Measurements from ENCODE around the gene REM2.

Gene REM2

DNA sequence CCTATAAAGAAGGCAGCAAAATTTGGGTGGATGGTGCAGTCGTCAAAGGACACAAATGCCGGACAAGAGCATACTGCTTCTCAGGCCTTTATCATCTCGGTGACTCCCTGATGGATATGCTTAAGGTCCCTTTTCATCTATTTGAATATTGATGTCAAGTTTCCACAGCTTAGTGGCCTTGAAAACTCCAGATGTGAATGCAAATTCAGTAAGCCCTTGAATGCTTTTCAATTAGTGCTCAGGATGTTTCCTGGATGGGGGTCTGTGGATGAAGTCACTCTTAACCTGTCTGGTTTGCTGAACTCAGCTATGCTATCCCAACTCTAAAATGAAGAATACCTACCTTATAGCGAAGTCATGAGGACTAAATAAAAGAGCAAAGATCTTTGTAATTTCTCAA lies 10.7 kb downstream of the REM2 start:
- DNase-seq (ENCODE audit: low read depth): no peak
- TF ChIP-seq CTCF (IDR thresholded peaks at IDR 0.05; ENCODE audit: low read depth, low read length, missing control alignments): no peak
- no peak overlapping the region for H3K4me3 ChIP-seq (ENCODE audit: low read depth, low read length)

GRCh38 chr14:22895402-22895801 lies 12.4 kb downstream of the REM2 start:
- TF ChIP-seq CTCF (IDR thresholded peaks at IDR 0.05; ENCODE audit: low read depth, low read length, missing control alignments): no peak
- H3K4me3 ChIP-seq (ENCODE audit: low read depth, low read length): no peak overlapping the region
- no peak for DNase-seq (ENCODE audit: low read depth)

- no peak for DNase-seq (ENCODE audit: low read depth)
- no peak overlapping the region for H3K4me3 ChIP-seq (ENCODE audit: low read depth, low read length)
- TF ChIP-seq CTCF (IDR thresholded peaks at IDR 0.05; ENCODE audit: low read depth, low read length, missing control alignments): no peak
Observed at GRCh38 chr14:22896356-22896755, 13.3 kb downstream of the REM2 start.

- TF ChIP-seq CTCF (IDR thresholded peaks at IDR 0.05; ENCODE audit: low read depth, low read length, missing control alignments): no peak
- H3K4me3 ChIP-seq (ENCODE audit: low read depth, low read length): no peak overlapping the region
- no peak for DNase-seq (ENCODE audit: low read depth)
Observed at GRCh38 chr14:22896760-22897159, 13.7 kb downstream of the REM2 start.

DNA sequence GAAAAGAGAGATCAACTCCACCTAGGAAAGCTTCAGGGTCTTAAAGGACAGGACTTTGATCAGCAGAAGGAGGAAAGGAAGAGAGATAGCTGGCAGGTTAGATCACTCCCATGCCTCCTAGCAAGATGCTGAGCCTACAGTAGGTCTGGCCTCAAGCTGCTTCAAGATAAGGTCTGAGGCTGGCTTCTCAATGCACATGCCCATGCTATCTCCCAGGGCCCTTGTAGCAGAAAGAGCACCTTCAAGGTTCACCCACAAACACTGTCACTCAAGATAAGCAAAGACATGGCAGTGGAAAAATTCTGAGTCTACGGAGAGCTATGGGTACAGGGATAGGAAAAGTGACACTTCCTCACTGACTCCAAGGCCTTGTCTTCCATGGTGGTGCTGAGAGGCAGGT lies 14.3 kb downstream of the REM2 start:
- DNase-seq (ENCODE audit: low read depth): no peak
- H3K4me3 ChIP-seq (ENCODE audit: low read depth, low read length): no peak overlapping the region
- TF ChIP-seq CTCF (IDR thresholded peaks at IDR 0.05; ENCODE audit: low read depth, low read length, missing control alignments): no peak

DNA sequence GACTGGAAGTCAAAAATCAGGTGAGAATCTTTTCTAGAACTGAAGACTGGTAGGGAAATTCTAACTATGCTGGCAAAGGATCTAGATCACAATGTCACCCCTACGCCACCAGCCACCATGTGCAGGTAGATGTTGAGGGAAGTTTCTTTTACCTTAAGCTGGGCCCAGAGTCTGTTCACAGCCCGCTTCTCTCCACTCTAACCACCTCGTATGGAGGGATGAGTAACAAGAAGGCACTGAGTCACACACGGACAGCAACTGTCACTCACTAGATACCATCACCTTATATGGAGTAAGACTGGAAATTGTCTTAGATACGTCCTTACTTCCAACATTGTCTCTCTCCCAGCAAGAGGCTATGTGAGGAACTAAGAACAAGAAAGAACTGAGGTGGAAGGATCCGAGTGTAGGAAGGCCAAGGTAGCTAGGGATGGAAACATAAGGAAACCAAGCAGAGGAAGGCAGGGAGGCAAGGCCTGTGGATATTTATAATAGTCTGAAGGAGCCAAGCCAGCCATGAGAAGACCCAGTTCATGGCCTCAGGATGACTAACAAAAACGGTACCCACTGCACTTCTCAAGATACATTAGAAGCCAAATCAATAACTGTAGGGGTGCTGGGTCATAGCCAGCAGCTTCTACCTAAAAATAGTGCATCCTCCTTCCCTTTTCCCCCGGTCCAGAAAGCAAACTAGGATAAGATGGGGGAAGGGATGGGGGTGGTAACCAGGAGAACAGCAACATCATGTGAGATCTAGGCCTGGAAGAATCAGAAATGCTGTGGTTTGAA lies 15.5 kb downstream of the REM2 start:
- DNase-seq (ENCODE audit: low read depth): no peak
- no peak overlapping the region for H3K4me3 ChIP-seq (ENCODE audit: low read depth, low read length)
- TF ChIP-seq CTCF (IDR thresholded peaks at IDR 0.05; ENCODE audit: low read depth, low read length, missing control alignments): no peak

All from GM12864 (cell line).